22Rv1 (cell line): ENCODE measurements around the gene CELA2B.

ENCODE experiments used
- CTCF ChIP-seq: fragments of 450-650 bp; IDR thresholded peaks from 2 replicates; pipeline ENCODE4 v1.5.1; 2017; ENCODE audit warnings: mild to moderate bottlenecking
- ZFX ChIP-seq: fragments of 450-650 bp; IDR thresholded peaks from 2 replicates; pipeline ENCODE4 v1.6.1; 2017; ENCODE audit warnings: antibody characterized with exemption, borderline replicate concordance

GRCh38 chr1:15476927-15477326 lies 1.0 kb downstream of the CELA2B start:
- TF ChIP-seq CTCF (no peak), ZFX (no peak)
